ENCODE data around the gene SPEN. TPM values are rescaled to one million over a fixed set of nuclear protein-coding genes. Genes with fewer than 3 reads are reported as not detected.
"Not testable (repeated sequence)": the region's sequence is repeated elsewhere in the genome, so short reads cannot be mapped to it uniquely, and the experiment has no call there.

SPEN gene
- total RNA-seq, 1 experiment from 2014 or later = 8.0 TPM

- DNase-seq (ENCODE audit: low spot score) = peak; percentile 81
Observed at GRCh38 chr1:15892857-15893599, 45.5 kb downstream of the SPEN start.

GRCh38 chr1:15895233-15895632 is 47.7 kb downstream of the SPEN start:
- no peak for DNase-seq (ENCODE audit: low spot score)

GRCh38 chr1:15896841-15897610 is 49.5 kb downstream of the SPEN start:
- DNase-seq (ENCODE audit: low spot score) = not testable (repeated sequence)

- no peak for DNase-seq (ENCODE audit: low spot score)
Observed at GRCh38 chr1:15899266-15899665, 51.8 kb downstream of the SPEN start.

- DNase-seq (ENCODE audit: low spot score) = no peak
Observed at GRCh38 chr1:15900662-15901279, 53.3 kb downstream of the SPEN start.

GRCh38 chr1:15902882-15903281 is 55.4 kb downstream of the SPEN start:
- peak; percentile 79 for DNase-seq (ENCODE audit: low spot score)

- no peak for DNase-seq (ENCODE audit: low spot score)
Observed at GRCh38 chr1:15908597-15908996, 61.1 kb downstream of the SPEN start.

GRCh38 chr1:15911141-15911540 is 63.6 kb downstream of the SPEN start:
- DNase-seq (ENCODE audit: low spot score) = no peak

- no peak for DNase-seq (ENCODE audit: low spot score)
Observed at GRCh38 chr1:15911927-15912326, 64.4 kb downstream of the SPEN start.

GRCh38 chr1:15913607-15914006 is 66.1 kb downstream of the SPEN start:
- not testable (repeated sequence) for DNase-seq (ENCODE audit: low spot score)

GRCh38 chr1:15915991-15916390 is 68.5 kb downstream of the SPEN start:
- no peak for DNase-seq (ENCODE audit: low spot score)

- DNase-seq (ENCODE audit: low spot score) = no peak
Observed at GRCh38 chr1:15916417-15916816, 68.9 kb downstream of the SPEN start.

- no peak for DNase-seq (ENCODE audit: low spot score)
Observed at GRCh38 chr1:15916916-15917315, 69.4 kb downstream of the SPEN start.

GRCh38 chr1:15918962-15919715 is 71.6 kb downstream of the SPEN start:
- peak; percentile 65 for DNase-seq (ENCODE audit: low spot score)

GRCh38 chr1:15923241-15923640 is 75.7 kb downstream of the SPEN start:
- DNase-seq (ENCODE audit: low spot score) = no peak

- not testable (repeated sequence) for DNase-seq (ENCODE audit: low spot score)
Observed at GRCh38 chr1:15926448-15926847, 78.9 kb downstream of the SPEN start.

GRCh38 chr1:15928971-15929965 is 81.8 kb downstream of the SPEN start:
- no peak for DNase-seq (ENCODE audit: low spot score)

- no peak for DNase-seq (ENCODE audit: low spot score)
Observed at GRCh38 chr1:15931401-15931800, 83.9 kb downstream of the SPEN start.

GRCh38 chr1:15931884-15932283 is 84.4 kb downstream of the SPEN start:
- no peak for DNase-seq (ENCODE audit: low spot score)

- DNase-seq (ENCODE audit: low spot score) = no peak
Observed at GRCh38 chr1:15932612-15933011, 85.1 kb downstream of the SPEN start.

- DNase-seq (ENCODE audit: low spot score) = no peak
Observed at GRCh38 chr1:15933684-15934083, 86.2 kb downstream of the SPEN start.
